Tibial nerve (tissue), 4 donors: Measurements from ENCODE around the gene PTPN14. TPM values are rescaled to one million over a fixed set of nuclear protein-coding genes. Genes with fewer than 3 reads are reported as not detected.
A peak's percentile ranks its signal among the peaks of the same experiment; 100 is the strongest.

Source experiments
- DNase-seq, 2 donors: peaks; one replicate each; pipeline ENCODE4 v3.0.0-alpha.2; 2019; ENCODE audit warnings: low spot score in 2 of 2
- H3K27ac ChIP-seq, 4 donors: fragments of 200-600 bp; sonication (generic) in 3 of 4; one replicate each; pipeline ENCODE4 v1.5.1; 2017 to 2019; ENCODE audit warnings: mild to moderate bottlenecking in 1 of 4
- H3K27me3 ChIP-seq, 2 donors: fragments of 200-600 bp; sonication (generic) in 1 of 2; one replicate each; pipeline versions ENCODE4 v1.5.1 to v1.6.0; 2017 to 2019
- H3K36me3 ChIP-seq, 3 donors: fragments of 200-600 bp; sonication (generic); one replicate each; pipeline ENCODE4 v1.5.1; 2018 to 2019
- H3K4me1 ChIP-seq, 4 donors: fragments of 200-600 bp; sonication (generic) in 3 of 4; one replicate each; pipeline ENCODE4 v1.5.1; 2017 to 2019
- H3K4me3 ChIP-seq, 4 donors: fragments of 200-600 bp; sonication (generic) in 3 of 4; one replicate each; pipeline ENCODE4 v1.5.1; 2017 to 2019; ENCODE audit warnings: mild to moderate bottlenecking in 1 of 4, moderate library complexity in 1 of 4
- H3K9me3 ChIP-seq, 4 donors: fragments of 200-600 bp; sonication (generic) in 3 of 4; one replicate each; pipeline ENCODE4 v1.5.1; 2017 to 2019
- EP300 ChIP-seq, 2 donors: sonication (generic); formaldehyde crosslinking; IDR thresholded peaks; one replicate each; pipeline ENCODE4 v1.6.1; 2017; ENCODE audit warnings: antibody characterized with exemption in 2 of 2, mild to moderate bottlenecking in 1 of 2
- POLR2A ChIP-seq, 2 donors: fragments of 450-650 bp; IDR thresholded peaks; one replicate each; pipeline ENCODE4 v1.6.1; 2017; ENCODE audit warnings: antibody characterized with exemption in 2 of 2, mild to moderate bottlenecking in 2 of 2, moderate library complexity in 2 of 2
- WGBS, 2 donors: methylation state at CpG; one replicate each; pipeline ENCODE4 v1.1.5; 2018; 5-methylcytosine and 5-hydroxymethylcytosine counted together
- total RNA-seq, 4 donors: library from RNA; depleted of rRNA; stranded (reverse); fragments of >200 nt; gene quantifications; one replicate each; pipeline ENCODE4 v1.1.0, GENCODE V29; 2016
- TF ChIP-seq, protein P1 (sequence below), 5 experiments: fragments of 200-600 bp in 3 of 5; fragments of 450-650 bp in 2 of 5; sonication (generic) in 3 of 5; IDR thresholded peaks; one replicate each; pipeline ENCODE4 v1.5.1; 2016 to 2019; ENCODE audit warnings: antibody characterized with exemption in 5 of 5, mild to moderate bottlenecking in 3 of 5, moderate library complexity in 2 of 5

The PTPN14 gene
- total RNA-seq, 4 donors from 2014 or later = 25.8 to 47.4 (median 38.2) TPM

- Histone ChIP-seq H3K36me3 (no peaks in the 10 kb centered on the region), H3K27ac (peak overlapping the region; percentile 17 to 99 (median 94)), H3K9me3 (no peaks in the 10 kb centered on the region), H3K27me3 (no peaks in the 10 kb centered on the region), H3K4me1 (peaks cover 0 to 67% (median 6%) of the 10 kb centered on the region in 4 donors), H3K4me3 (peak overlapping the region in 3 of 4 donors; percentile 91 to 94 (median 92))
- TF ChIP-seq POLR2A (IDR thresholded peaks at IDR 0.05) = no peak
- no peak for TF ChIP-seq EP300 (IDR thresholded peaks at IDR 0.05)
- TF ChIP-seq, protein P1, sequence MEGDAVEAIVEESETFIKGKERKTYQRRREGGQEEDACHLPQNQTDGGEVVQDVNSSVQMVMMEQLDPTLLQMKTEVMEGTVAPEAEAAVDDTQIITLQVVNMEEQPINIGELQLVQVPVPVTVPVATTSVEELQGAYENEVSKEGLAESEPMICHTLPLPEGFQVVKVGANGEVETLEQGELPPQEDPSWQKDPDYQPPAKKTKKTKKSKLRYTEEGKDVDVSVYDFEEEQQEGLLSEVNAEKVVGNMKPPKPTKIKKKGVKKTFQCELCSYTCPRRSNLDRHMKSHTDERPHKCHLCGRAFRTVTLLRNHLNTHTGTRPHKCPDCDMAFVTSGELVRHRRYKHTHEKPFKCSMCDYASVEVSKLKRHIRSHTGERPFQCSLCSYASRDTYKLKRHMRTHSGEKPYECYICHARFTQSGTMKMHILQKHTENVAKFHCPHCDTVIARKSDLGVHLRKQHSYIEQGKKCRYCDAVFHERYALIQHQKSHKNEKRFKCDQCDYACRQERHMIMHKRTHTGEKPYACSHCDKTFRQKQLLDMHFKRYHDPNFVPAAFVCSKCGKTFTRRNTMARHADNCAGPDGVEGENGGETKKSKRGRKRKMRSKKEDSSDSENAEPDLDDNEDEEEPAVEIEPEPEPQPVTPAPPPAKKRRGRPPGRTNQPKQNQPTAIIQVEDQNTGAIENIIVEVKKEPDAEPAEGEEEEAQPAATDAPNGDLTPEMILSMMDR (IDR thresholded peaks at IDR 0.05) = no peak
- WGBS, 2 donors = 45% methylated on average over 7 of the region's 7 CpGs
- no peak for DNase-seq
These were observed 1.8 kb downstream of the PTPN14 start for GRCh38 chr1:214549604-214550003.

DNA sequence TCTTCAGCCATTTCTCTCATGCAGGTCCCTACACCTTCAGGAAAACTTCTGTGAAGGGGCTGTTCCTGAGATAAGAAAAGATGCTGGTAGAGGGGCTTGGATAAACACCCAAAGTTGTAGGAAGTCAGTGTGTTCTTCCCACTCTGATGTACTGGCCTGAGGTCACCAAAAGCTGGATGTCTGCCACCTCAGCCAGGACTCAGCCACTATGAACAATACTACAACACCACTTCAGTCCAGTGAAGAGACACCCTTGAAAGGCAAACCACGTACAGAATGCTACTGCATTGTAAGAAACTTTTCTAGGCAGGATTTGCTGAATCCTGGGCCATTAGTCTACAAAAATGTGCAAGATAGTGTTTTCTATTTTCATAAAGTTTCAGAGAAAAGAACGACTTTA, 2.4 kb downstream of the PTPN14 start:
- peak in 1 of 2 donors; percentile 59 for DNase-seq
- WGBS, 2 donors = 9 to 19% methylated on average over 2 of the region's 2 CpGs
- H3K9me3 ChIP-seq = no peaks in the 10 kb centered on the region
- no peaks in the 10 kb centered on the region for H3K36me3 ChIP-seq
- no peak for TF ChIP-seq EP300 (IDR thresholded peaks at IDR 0.05)
- TF ChIP-seq, protein P1 (IDR thresholded peaks at IDR 0.05) = no peak
- no peak for TF ChIP-seq POLR2A (IDR thresholded peaks at IDR 0.05)
- no peaks in the 10 kb centered on the region for H3K27me3 ChIP-seq
- H3K4me3 ChIP-seq = peak overlapping the region in 1 of 4 donors; percentile 94
- H3K4me1 ChIP-seq = peaks cover 0 to 68% (median 6%) of the 10 kb centered on the region in 4 donors
- H3K27ac ChIP-seq = peak overlapping the region in 3 of 4 donors; percentile 17 to 99 (median 99)

GRCh38 chr1:214548271-214548670, 3.1 kb downstream of the PTPN14 start:
- 84 to 93% methylated on average over 4 of the region's 4 CpGs for WGBS, 2 donors
- DNase-seq = no peak
- H3K4me3 ChIP-seq = no peak overlapping the region
- TF ChIP-seq, protein P1 (IDR thresholded peaks at IDR 0.05) = no peak
- TF ChIP-seq POLR2A (IDR thresholded peaks at IDR 0.05) (no peak), EP300 (IDR thresholded peaks at IDR 0.05) (no peak)
- H3K27ac ChIP-seq = peak overlapping the region in 2 of 4 donors; percentile 99
- H3K4me1 ChIP-seq = peaks cover 0 to 68% (median 6%) of the 10 kb centered on the region in 4 donors
- H3K9me3 ChIP-seq = no peaks in the 10 kb centered on the region
- no peaks in the 10 kb centered on the region for H3K36me3 ChIP-seq
- no peaks in the 10 kb centered on the region for H3K27me3 ChIP-seq

- Histone ChIP-seq H3K36me3 (no peaks in the 10 kb centered on the region), H3K9me3 (no peaks in the 10 kb centered on the region), H3K27me3 (no peaks in the 10 kb centered on the region), H3K4me3 (no peak overlapping the region), H3K27ac (peak overlapping the region in 1 of 4 donors; percentile 99), H3K4me1 (peaks cover 0 to 67% (median 4%) of the 10 kb centered on the region in 4 donors)
- TF ChIP-seq EP300 (IDR thresholded peaks at IDR 0.05) = no peak
- no peak for DNase-seq
These were observed 3.7 kb downstream of the PTPN14 start for GRCh38 chr1:214547747-214548146.

GRCh38 chr1:214546886-214547641, 4.3 kb downstream of the PTPN14 start:
- WGBS, 2 donors = 62 to 70% methylated on average over 6 of the region's 6 CpGs
- no peaks in the 10 kb centered on the region for H3K36me3 ChIP-seq
- no peak for DNase-seq
- H3K4me3 ChIP-seq = no peak overlapping the region
- peaks cover 0 to 68% (median 3%) of the 10 kb centered on the region in 4 donors for H3K4me1 ChIP-seq
- no peak for TF ChIP-seq POLR2A (IDR thresholded peaks at IDR 0.05)
- TF ChIP-seq, protein P1 (IDR thresholded peaks at IDR 0.05) = no peak
- TF ChIP-seq EP300 (IDR thresholded peaks at IDR 0.05) = no peak
- no peaks in the 10 kb centered on the region for H3K9me3 ChIP-seq
- H3K27me3 ChIP-seq = no peaks in the 10 kb centered on the region
- H3K27ac ChIP-seq = peak overlapping the region in 1 of 4 donors; percentile 99
